ES-I3 (cell line): Measurements from ENCODE around the gene IFIH1.

Source experiments
- H3K36me3 ChIP-seq: 2 replicates; pipeline ENCODE4 v1.6.1; 2013; ENCODE audit warnings: mild to moderate bottlenecking, low read length, control low read depth, moderate library complexity; ENCODE audit not compliant: insufficient read depth
- H3K4me1 ChIP-seq: 2 replicates; pipeline ENCODE4 v1.6.1; 2013; ENCODE audit warnings: mild to moderate bottlenecking, control low read depth, low read length; ENCODE audit not compliant: insufficient read depth
- H3K9ac ChIP-seq: 2 replicates; pipeline ENCODE4 v1.6.1; 2013; ENCODE audit warnings: low read depth, mild to moderate bottlenecking, low read length, moderate library complexity
- H3K9me3 ChIP-seq: 2 replicates; pipeline ENCODE4 v1.6.1; 2013; ENCODE audit warnings: mild to moderate bottlenecking, low read length, moderate library complexity; ENCODE audit not compliant: control insufficient read depth, insufficient read depth

The IFIH1 gene

GRCh38 chr2:162257425-162257824 is 61.1 kb downstream of the IFIH1 start:
- H3K4me1 ChIP-seq = no peaks in the 10 kb centered on the region
- H3K9ac ChIP-seq = no peak overlapping the region
- no peaks in the 10 kb centered on the region for H3K9me3 ChIP-seq
- no peaks in the 10 kb centered on the region for H3K36me3 ChIP-seq

- Histone ChIP-seq H3K9ac (no peak overlapping the region), H3K36me3 (no peaks in the 10 kb centered on the region), H3K4me1 (no peaks in the 10 kb centered on the region), H3K9me3 (no peaks in the 10 kb centered on the region)
These were observed 61.9 kb downstream of the IFIH1 start for GRCh38 chr2:162256591-162256991.

GRCh38 chr2:162254236-162254871 is 64.1 kb downstream of the IFIH1 start:
- no peaks in the 10 kb centered on the region for H3K36me3 ChIP-seq
- no peaks in the 10 kb centered on the region for H3K4me1 ChIP-seq
- H3K9ac ChIP-seq = no peak overlapping the region
- H3K9me3 ChIP-seq = no peaks in the 10 kb centered on the region

GRCh38 chr2:162253435-162253834 is 65.0 kb downstream of the IFIH1 start:
- Histone ChIP-seq H3K9me3 (no peaks in the 10 kb centered on the region), H3K36me3 (no peaks in the 10 kb centered on the region), H3K4me1 (no peaks in the 10 kb centered on the region), H3K9ac (no peak overlapping the region)

GRCh38 chr2:162252153-162252552 is 66.3 kb downstream of the IFIH1 start:
- Histone ChIP-seq H3K9ac (no peak overlapping the region), H3K36me3 (no peaks in the 10 kb centered on the region), H3K4me1 (no peaks in the 10 kb centered on the region), H3K9me3 (no peaks in the 10 kb centered on the region)

GRCh38 chr2:162245781-162246180 is 72.7 kb downstream of the IFIH1 start:
- H3K9ac ChIP-seq = no peak overlapping the region
- H3K9me3 ChIP-seq = no peaks in the 10 kb centered on the region
- peaks cover 3% of the 10 kb centered on the region; the same call in 1 of the 2 replicates for H3K4me1 ChIP-seq
- no peaks in the 10 kb centered on the region for H3K36me3 ChIP-seq

- Histone ChIP-seq H3K36me3 (no peaks in the 10 kb centered on the region), H3K4me1 (peaks cover 3% of the 10 kb centered on the region; the same call in 1 of the 2 replicates), H3K9me3 (no peaks in the 10 kb centered on the region), H3K9ac (no peak overlapping the region)
These were observed 73.4 kb downstream of the IFIH1 start for GRCh38 chr2:162245061-162245460.

- H3K9me3 ChIP-seq = no peaks in the 10 kb centered on the region
- H3K4me1 ChIP-seq = peaks cover 3% of the 10 kb centered on the region; the same call in 1 of the 2 replicates
- no peaks in the 10 kb centered on the region for H3K36me3 ChIP-seq
These were observed 73.9 kb downstream of the IFIH1 start for GRCh38 chr2:162244541-162245031.

GRCh38 chr2:162243715-162244114 is 74.8 kb downstream of the IFIH1 start:
- H3K4me1 ChIP-seq = peaks cover 3% of the 10 kb centered on the region; the same call in 1 of the 2 replicates
- no peak overlapping the region for H3K9ac ChIP-seq
- H3K9me3 ChIP-seq = no peaks in the 10 kb centered on the region
- no peaks in the 10 kb centered on the region for H3K36me3 ChIP-seq

More at GRCh38 chr2:162244541-162245031, 73.9 kb downstream of the IFIH1 start:
- H3K9ac ChIP-seq = no peak overlapping the region

GRCh38 chr2:162243294-162243693 is 75.2 kb downstream of the IFIH1 start, which contains the start of gene FAP:
Gene FAP, minus strand, starts transcription at chr2:162243445. Its CDS starts 118 bp downstream, at chr2:162243327.
- Histone ChIP-seq H3K9ac (no peak within 1 kb of the TSS), H3K4me1 (peaks cover 3% of the 10 kb centered on the region; the same call in 1 of the 2 replicates), H3K9me3 (no peaks in the 10 kb centered on the region), H3K36me3 (no peaks in the 10 kb centered on the region)

- peaks cover 3% of the 10 kb centered on the region; the same call in 1 of the 2 replicates for H3K4me1 ChIP-seq
- no peak overlapping the region for H3K9ac ChIP-seq
- no peaks in the 10 kb centered on the region for H3K36me3 ChIP-seq
- H3K9me3 ChIP-seq = no peaks in the 10 kb centered on the region
These were observed 75.8 kb downstream of the IFIH1 start for GRCh38 chr2:162242586-162243280.

- no peaks in the 10 kb centered on the region for H3K9me3 ChIP-seq
- peaks cover 3% of the 10 kb centered on the region; the same call in 1 of the 2 replicates for H3K4me1 ChIP-seq
- H3K9ac ChIP-seq = no peak overlapping the region
- no peaks in the 10 kb centered on the region for H3K36me3 ChIP-seq
These were observed 76.9 kb downstream of the IFIH1 start for GRCh38 chr2:162241571-162241970.

- Histone ChIP-seq H3K36me3 (no peaks in the 10 kb centered on the region), H3K4me1 (no peaks in the 10 kb centered on the region), H3K9me3 (no peaks in the 10 kb centered on the region), H3K9ac (no peak overlapping the region)
These were observed 83.6 kb downstream of the IFIH1 start for GRCh38 chr2:162234620-162235462.

- Histone ChIP-seq H3K36me3 (no peaks in the 10 kb centered on the region), H3K9ac (no peak overlapping the region), H3K9me3 (no peaks in the 10 kb centered on the region), H3K4me1 (no peaks in the 10 kb centered on the region)
These were observed 85.3 kb downstream of the IFIH1 start for GRCh38 chr2:162233197-162233596.
